GM18508 (cell line): ENCODE data around the gene SRSF9.
"Not testable (repeated sequence)": the region's sequence is repeated elsewhere in the genome, so short reads cannot be mapped to it uniquely, and the experiment has no call there.

Experiments
- ATAC-seq: cut with Tn5 transposase; IDR thresholded peaks from one replicate; pipeline ENCODE4 v1.9.1; 2021; ENCODE audit warnings: moderate number of reproducible peaks; ENCODE audit not compliant: insufficient read depth, unreplicated experiment

SRSF9 gene

GRCh38 chr12:120455302-120455701, 14.2 kb downstream of the SRSF9 start:
- ATAC-seq, result no peak

GRCh38 chr12:120453977-120454376, 15.6 kb downstream of the SRSF9 start:
- ATAC-seq, result no peak

GRCh38 chr12:120453060-120453750, 16.3 kb downstream of the SRSF9 start:
- no peak for ATAC-seq

GRCh38 chr12:120452524-120452923, 17.0 kb downstream of the SRSF9 start:
- ATAC-seq, result not testable (repeated sequence)

GRCh38 chr12:120447992-120448391, 21.6 kb downstream of the SRSF9 start:
- ATAC-seq, result no peak

- ATAC-seq, result not testable (repeated sequence)
Observed at GRCh38 chr12:120446844-120447178, 22.7 kb downstream of the SRSF9 start.

GRCh38 chr12:120445911-120446843, 23.4 kb downstream of the SRSF9 start, which contains the start of the genes GATC and TRIAP1:
GATC (plus strand) TSS chr12:120446444; CDS start chr12:120446481, 37 bp downstream.
TRIAP1 (minus strand) TSS chr12:120446384; CDS start chr12:120446372, 12 bp downstream.
- ATAC-seq, result no peak

GRCh38 chr12:120444676-120445075, 24.9 kb downstream of the SRSF9 start:
- ATAC-seq, result no peak

- ATAC-seq, result no peak
Observed at GRCh38 chr12:120439646-120440247, 29.8 kb downstream of the SRSF9 start.

GRCh38 chr12:120438495-120439198, 30.9 kb downstream of the SRSF9 start:
- ATAC-seq, result no peak

- ATAC-seq, result peak; percentile 91
Observed at GRCh38 chr12:120437735-120438494, 31.6 kb downstream of the SRSF9 start, which contains the start of gene COX6A1. COX6A1 (plus strand) TSS chr12:120438113; CDS start chr12:120438127, 14 bp downstream.

- ATAC-seq, result no peak
Observed at GRCh38 chr12:120432772-120433525, 36.6 kb downstream of the SRSF9 start.

GRCh38 chr12:120429368-120429767, 40.2 kb downstream of the SRSF9 start:
- ATAC-seq, result no peak

- no peak for ATAC-seq
Observed at GRCh38 chr12:120428597-120429229, 40.8 kb downstream of the SRSF9 start.

GRCh38 chr12:120425797-120426196, 43.8 kb downstream of the SRSF9 start:
- no peak for ATAC-seq

- no peak for ATAC-seq
Observed at GRCh38 chr12:120422892-120423456, 46.6 kb downstream of the SRSF9 start.

- no peak for ATAC-seq
Observed at GRCh38 chr12:120421701-120422100, 47.8 kb downstream of the SRSF9 start.
